Measurements from ENCODE around the gene NELL2.

DNA sequence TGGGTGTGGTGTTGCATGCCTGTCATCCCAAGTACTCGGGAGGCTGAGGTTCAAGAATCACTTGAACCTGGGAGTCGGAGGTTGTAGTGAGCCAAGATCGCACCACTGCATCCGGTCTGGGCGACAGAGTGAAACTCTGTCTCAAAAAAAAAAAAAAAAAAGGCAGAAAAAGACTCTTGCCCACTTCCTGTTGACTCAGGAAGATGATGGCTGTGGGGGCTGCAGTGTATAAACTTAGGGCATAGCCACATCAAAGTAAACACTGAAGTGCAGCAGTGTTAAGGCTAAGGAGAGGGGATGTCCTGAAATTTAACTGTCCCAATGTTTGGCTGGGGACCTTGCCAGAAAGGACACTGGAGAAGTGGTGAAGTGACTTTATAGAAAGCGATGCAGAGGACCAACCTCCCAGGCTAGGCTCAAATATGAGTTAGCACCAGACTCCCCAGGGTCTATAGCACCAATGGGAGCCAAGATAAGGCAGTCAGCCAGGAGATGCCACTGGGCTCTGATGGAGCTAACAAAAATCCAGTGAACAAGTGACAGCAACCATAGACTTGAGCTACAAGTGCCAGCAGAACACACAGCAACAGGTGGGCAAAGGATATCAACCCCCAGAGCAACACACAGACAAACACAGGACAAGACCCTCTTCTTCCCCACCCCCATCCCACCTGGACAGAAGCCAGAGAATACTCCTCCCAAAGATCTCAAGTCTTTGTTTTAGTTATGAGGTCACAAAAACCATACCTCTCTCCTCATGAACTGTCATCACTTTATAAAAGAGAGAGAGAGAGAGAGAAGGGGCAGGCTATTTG is 28.0 kb downstream of the NELL2 start:
- TF ChIP-seq, protein P1, sequence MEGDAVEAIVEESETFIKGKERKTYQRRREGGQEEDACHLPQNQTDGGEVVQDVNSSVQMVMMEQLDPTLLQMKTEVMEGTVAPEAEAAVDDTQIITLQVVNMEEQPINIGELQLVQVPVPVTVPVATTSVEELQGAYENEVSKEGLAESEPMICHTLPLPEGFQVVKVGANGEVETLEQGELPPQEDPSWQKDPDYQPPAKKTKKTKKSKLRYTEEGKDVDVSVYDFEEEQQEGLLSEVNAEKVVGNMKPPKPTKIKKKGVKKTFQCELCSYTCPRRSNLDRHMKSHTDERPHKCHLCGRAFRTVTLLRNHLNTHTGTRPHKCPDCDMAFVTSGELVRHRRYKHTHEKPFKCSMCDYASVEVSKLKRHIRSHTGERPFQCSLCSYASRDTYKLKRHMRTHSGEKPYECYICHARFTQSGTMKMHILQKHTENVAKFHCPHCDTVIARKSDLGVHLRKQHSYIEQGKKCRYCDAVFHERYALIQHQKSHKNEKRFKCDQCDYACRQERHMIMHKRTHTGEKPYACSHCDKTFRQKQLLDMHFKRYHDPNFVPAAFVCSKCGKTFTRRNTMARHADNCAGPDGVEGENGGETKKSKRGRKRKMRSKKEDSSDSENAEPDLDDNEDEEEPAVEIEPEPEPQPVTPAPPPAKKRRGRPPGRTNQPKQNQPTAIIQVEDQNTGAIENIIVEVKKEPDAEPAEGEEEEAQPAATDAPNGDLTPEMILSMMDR (IDR thresholded peaks at IDR 0.05; ENCODE audit: low read depth, low read length, poor library complexity, severe bottlenecking), result no peak
- TF ChIP-seq EZH2phosphoT487 (IDR thresholded peaks at IDR 0.05; ENCODE audit: borderline replicate concordance, low read length), result no peak

All from DOHH2 (cell line).